Measurements from ENCODE around the gene RPTOR.

Gene RPTOR

DNA sequence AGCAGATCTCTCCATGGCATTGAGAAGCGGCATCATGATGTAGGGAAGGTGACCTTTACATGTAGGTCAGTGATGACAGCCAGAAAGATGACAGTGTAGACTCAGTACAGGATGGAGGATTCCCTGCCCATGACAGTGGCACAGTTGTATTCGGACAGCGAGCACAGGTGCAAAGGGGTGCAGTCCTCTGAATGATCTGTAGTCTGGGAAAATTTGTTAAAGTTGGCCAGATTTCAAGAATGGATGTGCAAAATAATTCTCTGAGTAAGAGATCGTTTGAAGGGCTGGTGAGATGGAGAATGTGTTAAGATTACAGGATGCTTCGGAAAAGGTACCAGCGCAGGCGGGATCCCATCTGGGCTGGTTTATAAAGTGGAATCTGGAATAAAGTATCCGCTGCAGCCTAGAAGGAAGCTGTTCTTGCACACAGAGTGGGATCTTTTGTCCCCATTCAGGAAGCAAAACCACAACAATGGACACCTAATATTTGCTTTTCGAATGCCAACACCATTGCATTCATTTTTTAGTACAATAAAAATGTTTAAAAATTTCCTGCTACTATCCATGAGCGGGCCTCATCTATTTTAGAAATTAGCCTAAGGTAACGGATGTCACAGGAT is 101.2 kb downstream of the RPTOR start:
- DNase-seq: no peak

DNA sequence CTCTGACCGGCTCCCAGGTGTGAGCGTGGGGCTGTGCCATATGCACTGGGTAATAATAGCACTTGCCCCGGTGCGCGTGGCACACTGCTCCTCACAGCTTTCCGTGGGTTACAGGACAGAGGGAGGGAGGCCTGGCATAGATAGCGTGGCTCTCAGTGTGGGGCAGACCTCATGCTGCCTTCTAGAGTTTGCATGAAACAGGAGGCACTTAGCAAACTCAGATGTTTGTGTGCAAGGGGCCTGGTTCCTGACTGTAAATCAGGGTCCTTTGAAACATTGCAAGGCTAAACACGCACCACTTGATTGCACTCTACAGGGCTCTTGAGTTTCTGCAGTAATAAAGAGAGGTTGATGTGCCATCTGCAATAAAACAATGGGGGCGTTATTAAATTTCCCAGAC is 101.7 kb downstream of the RPTOR start:
- no peak for DNase-seq

DNA sequence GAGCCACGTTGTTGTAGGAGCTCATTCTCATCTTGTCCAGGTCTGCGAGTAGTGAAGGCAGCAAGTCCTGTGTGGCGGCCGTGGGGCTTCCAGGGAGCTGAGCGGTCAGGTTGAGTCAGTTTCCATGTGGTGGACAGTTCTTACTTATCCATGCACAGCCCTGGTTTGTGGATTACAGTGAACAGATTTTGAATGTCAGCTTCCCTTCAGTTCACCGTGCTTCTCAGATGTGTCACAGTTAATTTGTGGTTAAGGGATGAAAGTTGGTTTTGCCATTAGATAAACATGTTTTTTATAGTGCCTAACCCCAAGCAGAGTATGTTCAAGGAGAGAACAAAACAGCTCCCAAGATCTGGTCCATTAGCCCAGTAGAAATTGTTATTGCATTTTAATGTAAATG is 103.1 kb downstream of the RPTOR start:
- DNase-seq: no peak

DNA sequence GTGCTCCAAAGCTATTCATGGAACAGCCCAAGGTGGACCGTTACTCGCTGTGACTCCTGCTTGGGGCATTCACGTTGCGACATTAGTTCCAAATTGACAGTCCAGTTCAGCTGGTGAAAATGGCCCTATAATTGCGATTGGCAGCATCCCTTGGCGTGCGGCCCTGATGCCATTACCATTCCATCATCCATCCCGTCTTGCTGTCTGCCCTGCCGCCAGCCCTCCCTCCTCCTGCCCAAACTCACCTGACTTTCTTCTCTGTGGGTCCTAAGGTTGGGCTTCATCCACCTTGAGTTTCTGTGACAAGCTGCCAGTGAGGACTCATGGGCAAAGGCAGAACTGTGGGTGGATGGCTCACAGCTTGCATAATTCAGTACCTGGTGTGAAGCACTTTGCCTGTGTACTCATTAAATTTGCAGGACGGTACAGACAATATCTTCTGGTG is 104.6 kb downstream of the RPTOR start:
- no peak for DNase-seq

DNA sequence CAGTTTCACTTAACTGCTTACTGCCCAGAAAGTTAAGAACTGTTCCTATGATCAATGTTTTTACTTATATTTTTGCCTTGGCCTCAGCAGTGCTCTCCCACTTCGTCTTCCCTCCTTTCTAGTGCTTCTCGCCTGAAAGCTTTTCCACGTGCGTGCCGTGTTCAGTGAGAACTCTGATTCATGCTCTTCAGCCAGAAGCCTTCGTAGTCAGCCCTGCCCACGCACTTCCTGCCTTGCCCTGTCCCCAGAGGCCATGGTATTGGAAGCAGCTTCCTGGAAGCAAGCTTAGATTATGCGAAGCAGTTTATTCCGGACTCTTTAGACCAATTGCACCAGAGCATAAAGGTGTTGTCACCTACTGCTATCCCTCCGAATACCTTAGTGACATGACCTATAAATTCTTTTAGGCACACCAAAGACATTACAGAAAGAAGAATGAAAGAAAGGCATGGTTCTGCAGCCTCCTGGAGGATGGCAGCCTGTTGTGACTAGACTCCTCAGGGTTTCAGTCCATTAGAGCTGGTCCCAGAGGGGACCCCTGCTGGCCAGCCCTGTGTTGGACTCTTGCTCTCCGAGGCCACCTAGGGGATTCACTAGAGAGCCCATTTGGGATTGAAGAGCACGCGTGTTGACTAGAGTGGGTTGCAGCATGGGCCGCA is 105.2 kb downstream of the RPTOR start:
- DNase-seq: peak; percentile 76

DNA sequence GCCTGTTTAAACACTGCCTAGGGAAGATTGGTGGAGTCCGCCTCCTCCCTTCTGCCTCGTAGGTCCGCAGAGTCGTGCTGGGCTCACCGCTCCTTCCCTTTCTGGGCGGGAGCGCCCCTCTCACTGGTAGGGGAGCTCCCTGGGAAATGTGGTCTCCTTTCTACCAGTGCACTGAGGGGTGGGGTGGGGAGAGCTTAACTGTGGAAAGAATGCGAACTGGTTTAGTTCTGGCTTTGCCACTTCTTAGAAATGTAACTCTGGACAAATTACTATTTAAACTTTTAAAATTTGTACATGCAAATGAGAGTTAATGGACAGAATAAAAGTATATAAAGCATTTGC is 105.7 kb downstream of the RPTOR start:
- DNase-seq: no peak

DNA sequence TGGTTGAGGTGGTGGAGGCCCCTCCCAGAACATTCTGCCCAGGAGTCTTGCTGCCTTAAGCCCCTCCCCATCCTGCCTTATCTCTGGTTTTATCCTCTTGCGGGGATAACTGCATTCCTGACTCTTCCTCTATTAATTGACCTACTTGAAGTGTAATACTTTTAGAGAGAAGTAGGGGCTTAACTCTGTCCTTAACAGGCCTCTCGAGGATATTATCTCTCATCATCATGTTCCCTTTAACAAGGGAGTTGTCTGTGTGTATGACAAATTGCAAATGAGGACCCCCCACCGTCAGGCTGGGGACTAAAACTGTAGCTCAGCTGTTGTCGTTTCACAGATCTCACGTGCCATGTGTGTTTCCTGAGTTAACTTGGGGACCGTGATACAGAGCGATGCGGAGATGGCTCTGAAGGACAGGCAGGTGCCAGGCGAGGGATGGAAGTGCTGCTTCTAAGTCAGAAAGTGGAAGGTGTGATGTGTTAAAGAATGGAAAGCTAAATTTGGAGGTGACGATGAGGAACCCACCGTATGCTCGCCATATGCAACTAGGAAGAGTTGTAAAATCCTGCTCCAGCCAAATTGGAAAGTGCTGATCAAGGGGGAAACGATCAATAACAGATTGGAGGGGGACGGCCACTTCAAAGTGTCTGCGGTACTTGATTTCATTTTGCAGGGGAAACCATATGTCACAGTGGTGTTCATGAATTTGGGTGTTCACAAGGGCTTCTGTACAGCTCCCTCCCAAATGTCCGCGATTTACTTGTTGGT is 106.3 kb downstream of the RPTOR start:
- no peak for DNase-seq

DNA sequence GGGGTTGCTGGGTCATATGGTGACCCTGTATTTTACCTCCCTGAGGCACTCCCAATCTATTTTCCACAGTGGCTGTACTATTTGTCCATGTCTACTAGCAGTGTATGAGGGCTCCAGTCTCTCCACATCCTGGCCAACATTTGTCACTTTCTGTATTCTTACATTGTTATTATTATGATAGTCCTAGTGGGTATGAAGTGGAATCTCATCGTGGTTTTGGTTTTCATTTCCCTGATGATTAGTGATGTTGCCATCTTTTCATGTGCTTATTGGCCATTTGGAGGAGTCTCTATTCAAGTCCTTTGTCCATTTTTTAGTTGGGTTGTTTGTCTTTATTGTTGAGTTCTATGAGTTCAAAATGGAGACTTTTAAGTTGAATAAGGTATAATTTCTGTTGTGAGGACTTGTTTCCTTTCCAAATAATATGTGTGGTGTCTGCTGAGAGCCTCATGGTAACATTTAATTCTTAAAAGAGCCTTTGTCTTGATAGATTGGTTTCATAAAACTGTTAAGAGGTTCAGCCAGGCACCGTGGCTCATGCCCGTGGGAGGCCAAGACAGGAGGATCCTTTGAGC is 108.2 kb downstream of the RPTOR start:
- no peak for DNase-seq

DNA sequence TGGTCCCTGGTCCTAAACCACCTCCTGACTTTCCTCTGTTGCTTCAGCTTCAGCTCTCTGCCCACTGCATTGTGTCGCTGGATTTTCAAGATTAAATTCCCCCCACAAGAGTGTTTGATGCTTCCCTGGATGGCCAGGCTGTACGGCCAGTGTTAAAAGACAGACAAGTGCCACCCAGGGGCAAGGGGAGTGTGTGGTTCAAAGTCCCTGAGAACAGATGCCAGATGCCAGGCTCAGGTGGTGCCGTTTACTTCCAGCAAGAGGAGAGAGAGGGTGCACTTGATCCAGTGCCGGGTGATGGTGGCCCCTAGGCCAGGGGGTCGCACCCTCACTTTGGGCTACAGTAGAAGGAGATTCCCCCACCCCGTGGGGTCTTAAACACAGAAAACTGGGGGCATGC is 109.2 kb downstream of the RPTOR start:
- DNase-seq: no peak

DNA sequence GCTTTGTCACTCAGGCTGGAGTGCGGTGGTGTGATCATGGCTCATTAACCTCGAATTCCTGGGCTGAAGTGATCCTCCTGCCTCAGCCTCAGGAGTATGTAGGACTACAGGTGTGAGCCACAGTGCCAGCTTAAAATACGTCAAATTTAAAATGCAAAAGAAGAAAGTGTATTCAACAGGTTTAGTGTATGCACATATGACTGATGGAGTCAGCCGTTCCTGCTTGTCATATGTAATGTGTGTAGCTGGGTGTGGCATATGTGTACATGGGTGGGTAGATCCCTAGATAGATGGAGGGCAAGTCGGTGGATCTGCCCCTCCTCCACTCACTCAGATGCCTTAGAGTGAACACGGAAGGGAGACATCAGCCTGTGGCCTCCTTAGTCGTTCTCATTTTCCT is 111.0 kb downstream of the RPTOR start:
- DNase-seq: no peak

DNA sequence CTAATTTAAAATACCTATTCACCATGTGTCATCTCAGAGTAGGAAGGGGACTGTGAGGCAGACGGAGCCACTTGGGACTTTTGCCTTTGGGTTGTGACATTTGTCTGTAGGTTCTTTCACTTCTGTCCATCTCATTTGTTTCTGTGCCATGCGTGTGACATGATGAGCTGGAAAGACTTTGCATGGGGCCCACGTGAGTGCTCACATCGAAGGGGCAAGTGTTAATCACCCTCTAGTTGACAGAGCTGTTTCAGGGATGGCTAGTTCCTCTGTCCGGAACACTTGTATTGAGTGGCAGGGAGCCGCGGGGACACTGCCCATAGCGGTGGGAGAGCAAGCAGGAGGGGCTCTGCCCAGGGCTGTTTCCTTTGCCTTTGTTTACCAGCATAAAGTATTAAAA is 112.0 kb downstream of the RPTOR start:
- DNase-seq: no peak

DNA sequence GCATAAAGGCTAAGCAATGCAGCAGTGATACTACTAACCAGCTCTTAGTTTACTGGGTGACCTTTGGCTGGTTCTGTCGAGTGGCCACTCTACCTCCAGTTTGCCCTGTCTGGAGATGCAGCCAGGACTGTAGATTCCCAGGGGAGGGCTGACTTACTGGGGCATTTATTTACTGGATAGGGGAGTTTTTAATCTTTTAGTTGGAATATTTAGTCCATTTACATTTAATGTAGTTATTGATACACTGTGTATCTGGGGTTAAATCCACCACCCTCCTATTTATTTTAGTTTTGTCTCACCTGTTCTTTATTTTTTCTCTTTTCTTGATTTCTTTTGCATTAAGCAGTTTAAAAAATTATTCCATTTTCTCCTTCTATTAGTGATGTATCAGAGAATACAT is 112.9 kb downstream of the RPTOR start:
- no peak for DNase-seq

DNA sequence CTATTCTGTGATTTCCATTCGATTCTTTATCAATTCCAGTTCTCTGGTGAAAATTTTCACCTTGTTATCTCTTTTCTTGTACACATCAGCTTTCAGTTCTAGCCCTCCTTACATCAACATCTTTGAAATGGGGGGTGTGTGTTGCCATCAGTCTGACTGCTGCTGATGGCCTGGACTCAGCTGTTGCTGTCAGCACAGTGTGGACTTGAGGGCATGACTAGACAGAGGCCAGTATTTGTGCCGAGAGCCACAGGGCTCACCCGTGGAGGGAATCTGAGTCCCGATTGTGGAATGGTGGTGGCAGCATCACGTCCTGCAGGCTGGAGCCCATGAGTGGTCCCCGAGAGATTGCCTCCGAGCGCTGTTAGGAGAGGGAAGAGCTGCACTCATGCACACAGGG is 114.2 kb downstream of the RPTOR start:
- DNase-seq: no peak

DNA sequence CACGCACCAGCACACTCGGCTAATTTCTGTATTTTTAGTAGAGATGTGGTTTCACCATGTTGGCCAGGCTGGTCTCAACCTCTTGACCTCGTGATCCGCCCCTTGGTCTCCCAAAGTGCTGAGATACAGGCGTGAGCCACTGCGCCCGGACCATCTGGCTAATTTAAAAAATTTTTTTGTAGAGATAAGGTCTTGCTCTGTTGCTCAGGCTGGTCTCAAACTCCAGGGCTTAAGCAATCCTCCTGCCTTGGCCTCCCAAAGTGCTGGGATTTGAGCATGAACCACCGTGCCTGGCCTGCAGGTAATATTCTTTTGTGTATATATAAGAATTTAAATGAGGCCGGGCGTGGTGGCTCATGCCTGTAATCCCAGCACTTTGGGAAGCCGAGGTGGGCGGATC is 115.0 kb downstream of the RPTOR start:
- DNase-seq: no peak

DNA sequence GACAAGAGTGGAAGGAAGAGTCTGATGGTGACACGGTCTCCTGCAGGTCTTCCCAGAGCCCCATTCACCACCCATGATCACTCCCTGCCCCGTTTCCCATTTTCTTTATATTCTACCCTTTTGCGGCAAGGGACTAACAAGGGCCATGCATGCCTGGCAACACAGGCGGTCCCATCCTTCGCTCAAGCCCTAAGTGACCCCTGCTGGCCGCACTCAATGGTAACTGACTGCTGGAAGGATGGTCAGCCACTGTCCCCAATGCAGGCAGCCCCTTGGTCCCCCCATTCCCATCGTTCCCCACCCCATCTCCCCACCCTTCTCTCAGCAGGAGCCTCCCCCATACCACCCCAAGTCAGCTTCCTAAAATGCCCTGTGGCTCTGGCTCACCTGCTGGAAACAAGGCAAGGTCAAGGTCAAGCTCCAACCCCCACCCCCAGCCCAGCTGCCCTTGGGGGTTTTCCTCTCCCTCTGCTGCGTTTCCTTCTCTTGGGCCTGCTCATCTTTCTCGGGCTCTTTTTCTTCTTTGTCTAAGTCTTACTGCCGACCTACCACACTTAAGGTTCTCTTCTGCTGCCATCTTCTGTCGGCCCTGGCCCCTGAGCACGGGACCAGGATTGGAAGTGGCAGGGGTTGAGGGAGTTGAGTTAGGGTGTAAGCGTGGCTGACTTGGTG is 116.0 kb downstream of the RPTOR start:
- no peak for DNase-seq

DNA sequence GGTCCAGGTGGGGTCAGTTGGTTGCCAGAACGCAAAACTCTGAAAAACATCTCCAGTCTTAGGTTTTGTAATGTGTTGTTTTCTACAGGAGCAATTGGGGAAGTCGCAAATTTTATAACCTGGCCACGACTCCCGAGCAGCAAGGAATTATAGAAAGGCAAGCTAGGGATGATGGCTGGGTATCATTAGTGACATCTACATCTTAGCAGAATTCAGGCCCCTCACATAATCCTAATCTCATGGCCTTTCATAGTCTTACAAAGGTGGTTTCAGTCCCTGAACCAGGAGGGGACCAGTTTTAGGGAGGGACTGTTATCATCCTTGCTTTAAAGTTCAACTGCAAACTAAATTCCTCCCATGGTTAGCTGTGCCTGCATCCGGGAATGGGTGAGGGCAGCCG is 117.9 kb downstream of the RPTOR start:
- no peak for DNase-seq

DNA sequence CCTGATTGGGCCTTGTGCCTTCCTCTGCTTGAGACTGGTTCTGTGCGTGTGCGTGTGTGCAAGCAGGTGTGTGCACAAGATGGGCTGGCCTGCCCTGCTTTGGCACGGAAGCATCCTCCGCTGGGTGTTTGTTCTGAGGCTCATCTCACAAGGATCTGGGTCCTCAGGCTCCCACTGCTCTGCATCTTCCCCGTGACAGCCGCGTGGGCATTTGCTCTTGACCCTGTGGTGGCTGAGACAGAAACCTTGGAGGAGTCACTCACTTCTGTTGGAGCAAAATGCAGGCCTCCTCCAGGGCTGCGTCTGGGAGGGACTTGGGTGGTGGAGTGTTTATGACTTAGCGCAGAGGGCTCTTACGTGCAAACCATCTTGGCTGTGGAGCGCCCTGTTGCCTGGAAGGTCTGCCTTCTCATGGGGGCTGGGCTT is 119.2 kb downstream of the RPTOR start:
- DNase-seq: peak; percentile 21

DNA sequence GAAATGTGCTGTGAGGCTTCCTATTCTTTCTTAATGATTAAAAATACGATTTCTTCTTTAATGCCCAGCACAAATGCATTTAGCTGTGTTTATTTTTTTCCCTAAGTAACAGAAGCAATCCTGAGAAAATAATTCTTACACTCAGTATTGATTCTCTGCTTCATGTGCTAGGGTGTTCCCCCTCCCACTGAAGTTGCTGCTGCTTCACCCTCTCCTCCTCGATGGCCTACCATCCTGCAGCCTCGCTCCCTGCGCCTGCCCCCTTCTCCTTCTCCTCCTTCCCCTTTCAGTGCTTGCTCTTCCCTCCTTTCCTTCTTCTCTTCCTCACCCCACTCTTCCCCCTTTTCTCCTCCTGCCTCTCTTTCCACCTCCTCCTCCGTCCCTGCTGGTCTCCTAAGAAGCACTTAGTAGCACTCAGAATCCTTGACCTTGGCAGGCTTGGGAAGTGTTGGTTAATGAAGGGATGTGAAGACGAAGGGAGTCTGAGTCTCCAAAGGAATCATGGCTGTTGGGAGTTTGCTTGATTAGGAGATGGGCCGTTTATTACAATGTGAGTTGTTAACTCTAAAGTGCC is 119.7 kb downstream of the RPTOR start:
- DNase-seq: no peak

DNA sequence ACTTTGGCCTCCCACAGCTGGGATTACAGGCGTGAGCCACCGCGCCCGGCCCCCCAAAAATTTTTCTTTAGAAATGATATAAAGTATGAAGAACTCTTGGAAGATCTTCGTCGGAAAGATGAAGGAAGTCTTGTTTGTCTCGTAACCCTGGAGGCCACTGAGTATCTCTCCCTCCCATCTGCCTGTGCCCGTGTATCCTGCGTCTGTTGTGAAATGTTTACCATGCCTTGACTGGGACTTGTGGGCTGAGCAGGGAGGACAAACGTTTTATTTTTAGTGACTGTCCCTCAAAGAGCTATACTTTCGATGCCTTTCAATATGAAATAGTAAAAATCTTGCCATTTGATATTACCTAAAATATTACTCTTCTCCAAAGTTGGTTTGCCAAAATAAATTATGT is 121.2 kb downstream of the RPTOR start:
- DNase-seq: no peak

DNA sequence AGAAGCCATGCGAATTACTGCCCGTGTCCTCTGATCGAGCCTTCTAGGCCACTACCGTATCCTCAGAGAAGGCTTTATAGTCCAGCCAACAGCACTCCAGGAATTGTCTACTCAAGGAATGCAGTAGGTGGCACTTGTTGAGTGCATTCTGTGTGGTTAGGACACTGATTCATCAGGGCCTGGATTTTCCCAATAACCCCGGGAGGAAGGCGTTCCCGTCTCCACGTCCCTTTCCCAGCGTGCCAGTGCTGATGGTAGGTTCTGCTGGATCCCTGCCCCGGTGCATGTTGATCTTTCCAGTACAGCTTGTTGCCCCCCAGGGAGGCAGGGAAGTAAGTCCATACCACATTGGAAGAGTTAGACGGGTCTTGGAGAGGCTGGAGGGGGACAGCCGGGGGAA is 122.2 kb downstream of the RPTOR start:
- no peak for DNase-seq

DNA sequence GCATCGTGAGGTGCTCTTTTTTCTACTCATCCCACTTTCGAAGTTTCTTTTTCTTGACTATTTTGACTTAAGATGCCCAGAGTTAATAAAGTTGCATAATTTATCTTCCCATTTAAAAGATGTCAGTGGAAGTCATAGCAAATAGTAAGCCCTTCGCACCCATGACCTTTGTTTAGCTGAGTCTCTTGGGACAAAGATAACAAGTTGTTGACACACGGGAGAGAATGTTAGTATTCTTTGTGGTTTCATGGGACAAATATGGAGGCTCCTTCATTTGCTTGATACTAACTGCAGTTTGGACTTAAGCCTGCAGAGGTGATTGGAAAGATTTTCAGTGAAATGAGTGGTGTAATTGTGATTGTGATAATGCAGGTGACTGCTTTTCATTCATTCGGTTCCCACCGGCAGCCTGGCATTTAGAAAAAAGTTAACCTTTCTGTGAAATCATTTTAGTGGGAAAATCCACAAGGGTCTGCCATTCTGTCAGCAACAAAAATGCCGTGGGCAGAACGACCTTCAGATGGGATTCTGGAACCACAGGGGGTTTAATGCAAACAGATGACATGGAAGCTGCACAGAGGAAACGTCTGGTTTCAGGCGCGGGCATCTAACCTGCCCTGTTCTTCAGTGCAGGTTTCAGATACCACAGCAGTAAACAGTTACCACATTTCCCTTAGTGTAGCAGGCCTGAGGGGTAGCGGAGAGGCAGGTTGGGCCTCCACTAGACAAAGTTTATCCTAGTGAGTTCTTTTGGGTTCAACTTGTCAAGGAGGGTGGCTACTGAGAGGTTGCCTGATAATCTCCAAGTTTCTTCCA is 123.0 kb downstream of the RPTOR start:
- DNase-seq: no peak
